Caco-2 (cell line): ENCODE measurements around the gene PTPRN2. TPM values are rescaled to one million over a fixed set of nuclear protein-coding genes. Genes with fewer than 3 reads are reported as not detected.

Experiments
- BruUV-seq: library from RNA; stranded (reverse); fragments of 400-500 nt; replicated peaks from 2 replicates; lab custom pipeline; 2021; lab: Mats Ljungman, UMichigan
- CTCF ChIA-PET: fragments of 300-600 bp; sonication (Branson Sonifier 250); formaldehyde crosslinking; loops from one replicate; lab custom pipeline; 2022; ENCODE audit warnings: antibody characterized with exemption; lab: Charles Lee
- POLR2A ChIA-PET: fragments of 300-600 bp; sonication (Branson Sonifier 250); formaldehyde crosslinking; loops from one replicate; lab custom pipeline; 2022; ENCODE audit warnings: antibody characterized with exemption; lab: Charles Lee
- DNase-seq, 2 experiments: peaks; one replicate each; pipeline versions ENCODE4 v3.0.0 to v3.0.0-alpha.2; 2020 to 2022
- H3K27me3 ChIP-seq: replicated peaks from 2 replicates; pipeline ENCODE4 v1.6.0; 2011; ENCODE audit warnings: low read length; ENCODE audit not compliant: control insufficient read depth, insufficient read depth
- H3K36me3 ChIP-seq: 2 replicates; pipeline ENCODE4 v1.5.1; 2011; ENCODE audit warnings: low read length; ENCODE audit not compliant: control insufficient read depth, insufficient read depth
- H3K4me1 ChIP-seq: fragments of 250-450 bp; sonication (Bioruptor Pico); 2 replicates; pipeline ENCODE4 v1.5.1; 2020; ENCODE audit warnings: mild to moderate bottlenecking
- H3K4me3 ChIP-seq: 2 replicates; pipeline ENCODE4 v1.5.1; 2011; ENCODE audit warnings: low read depth, mild to moderate bottlenecking, control low read depth, low read length
- H3K9me3 ChIP-seq: fragments of 250-450 bp; sonication (Bioruptor Pico); 2 replicates; pipeline ENCODE4 v1.5.1; 2020; ENCODE audit warnings: mild to moderate bottlenecking, moderate library complexity
- H3K27ac Mint-ChIP-seq: one replicate; pipeline ENCODE4 v1.8.0; 2022; ENCODE audit warnings: mixed read lengths; ENCODE audit not compliant: unreplicated experiment
- H3K27me3 Mint-ChIP-seq: one replicate; pipeline ENCODE4 v1.8.0; 2022; ENCODE audit warnings: mixed read lengths; ENCODE audit not compliant: insufficient read depth, unreplicated experiment
- H3K36me3 Mint-ChIP-seq: one replicate; pipeline ENCODE4 v1.8.0; 2022; ENCODE audit warnings: mild to moderate bottlenecking, mixed read lengths; ENCODE audit not compliant: insufficient read depth, unreplicated experiment
- H3K4me1 Mint-ChIP-seq: one replicate; pipeline ENCODE4 v1.8.0; 2022; ENCODE audit warnings: low read depth, mixed read lengths; ENCODE audit not compliant: unreplicated experiment
- H3K4me3 Mint-ChIP-seq: one replicate; pipeline ENCODE4 v1.8.0; 2022; ENCODE audit warnings: mild to moderate bottlenecking, moderate library complexity, mixed read lengths; ENCODE audit not compliant: unreplicated experiment
- H3K9me3 Mint-ChIP-seq: one replicate; pipeline ENCODE4 v1.8.0; 2022; ENCODE audit warnings: mixed read lengths; ENCODE audit not compliant: unreplicated experiment
- intact Hi-C: fragments of 100-400 bp; cut with micrococcal nuclease; formaldehyde crosslinking; loops from one replicate; pipeline ENCODE4 v1.10.0; 2022; ENCODE audit not compliant: unreplicated experiment
- total RNA-seq: library from RNA; stranded (reverse); gene quantifications from 2 replicates; pipeline ENCODE4 v1.2.3, GENCODE V29; 2022
- TF ChIP-seq, protein P1 (sequence below), 2 experiments: fragments of 200-600 bp in 1 of 2; IDR thresholded peaks; 1 replicate in 1 of 2; 2 replicates in 1 of 2; pipeline versions ENCODE4 v1.5.1 to v1.8.0; 2011 to 2022; ENCODE audit warnings: antibody characterized with exemption in 1 of 2, control low read depth in 1 of 2, inconsistent platforms in 1 of 2, low read depth in 1 of 2, low read length in 1 of 2, mild to moderate bottlenecking in 1 of 2, moderate library complexity in 1 of 2; ENCODE audit not compliant: insufficient read depth in 1 of 2, severe bottlenecking in 1 of 2, unreplicated experiment in 1 of 2

Gene PTPRN2
- total RNA-seq, 1 experiment from 2014 or later, result 1.4 TPM

DNA sequence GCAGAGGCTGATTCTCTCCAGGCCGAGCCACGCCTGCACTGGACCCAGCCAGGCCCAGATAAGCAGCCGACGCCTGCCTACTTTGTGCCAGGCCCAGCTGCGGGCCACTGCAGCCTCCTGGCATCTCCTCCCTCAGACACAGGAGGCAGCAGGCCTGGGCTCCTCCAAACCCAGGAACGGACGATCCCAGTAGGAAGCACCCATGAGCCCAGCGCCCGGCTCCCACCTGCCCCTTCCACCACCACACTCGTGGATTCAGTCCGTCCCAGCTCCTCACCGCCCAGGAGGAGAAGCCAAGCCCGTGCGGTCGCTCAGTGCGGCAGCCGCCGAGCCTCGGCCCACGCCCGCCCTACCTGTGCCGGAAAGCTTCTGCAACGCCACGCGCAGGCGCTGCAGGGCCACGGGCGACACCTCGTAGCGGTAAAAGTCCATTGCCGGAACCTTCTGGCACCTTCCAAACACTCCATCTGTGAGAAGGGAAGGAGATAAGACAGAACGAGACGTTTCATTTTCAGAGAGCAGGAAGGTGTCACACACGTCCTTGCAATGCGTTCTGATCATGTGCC lies 271.1 kb downstream of the PTPRN2 start:
- ChIA-PET POLR2A (no interaction called here), CTCF (no interaction called here)
- DNase-seq, result no peak
- Mint-ChIP-seq H3K36me3 (no peaks in the 10 kb centered on the region), H3K4me1 (no peaks in the 10 kb centered on the region), H3K27ac (no peak overlapping the region), H3K4me3 (no peak overlapping the region), H3K27me3 (no peaks in the 10 kb centered on the region), H3K9me3 (peaks cover 36% of the 10 kb centered on the region)
- BruUV-seq, result no TSS peak
- H3K4me3 ChIP-seq, result no peak overlapping the region
- no peaks in the 10 kb centered on the region for H3K4me1 ChIP-seq
- no peaks in the 10 kb centered on the region for H3K36me3 ChIP-seq
- intact Hi-C loops, result no loop called here
- TF ChIP-seq, protein P1, sequence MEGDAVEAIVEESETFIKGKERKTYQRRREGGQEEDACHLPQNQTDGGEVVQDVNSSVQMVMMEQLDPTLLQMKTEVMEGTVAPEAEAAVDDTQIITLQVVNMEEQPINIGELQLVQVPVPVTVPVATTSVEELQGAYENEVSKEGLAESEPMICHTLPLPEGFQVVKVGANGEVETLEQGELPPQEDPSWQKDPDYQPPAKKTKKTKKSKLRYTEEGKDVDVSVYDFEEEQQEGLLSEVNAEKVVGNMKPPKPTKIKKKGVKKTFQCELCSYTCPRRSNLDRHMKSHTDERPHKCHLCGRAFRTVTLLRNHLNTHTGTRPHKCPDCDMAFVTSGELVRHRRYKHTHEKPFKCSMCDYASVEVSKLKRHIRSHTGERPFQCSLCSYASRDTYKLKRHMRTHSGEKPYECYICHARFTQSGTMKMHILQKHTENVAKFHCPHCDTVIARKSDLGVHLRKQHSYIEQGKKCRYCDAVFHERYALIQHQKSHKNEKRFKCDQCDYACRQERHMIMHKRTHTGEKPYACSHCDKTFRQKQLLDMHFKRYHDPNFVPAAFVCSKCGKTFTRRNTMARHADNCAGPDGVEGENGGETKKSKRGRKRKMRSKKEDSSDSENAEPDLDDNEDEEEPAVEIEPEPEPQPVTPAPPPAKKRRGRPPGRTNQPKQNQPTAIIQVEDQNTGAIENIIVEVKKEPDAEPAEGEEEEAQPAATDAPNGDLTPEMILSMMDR (IDR thresholded peaks at IDR 0.05; ENCODE audit: insufficient read depth in 1 of 2, low read depth in 1 of 2, low read length in 1 of 2, severe bottlenecking in 1 of 2, unreplicated experiment in 1 of 2), result no peak
- H3K9me3 ChIP-seq, result peaks cover 14% of the 10 kb centered on the region
- no peaks in the 10 kb centered on the region for H3K27me3 ChIP-seq

DNA sequence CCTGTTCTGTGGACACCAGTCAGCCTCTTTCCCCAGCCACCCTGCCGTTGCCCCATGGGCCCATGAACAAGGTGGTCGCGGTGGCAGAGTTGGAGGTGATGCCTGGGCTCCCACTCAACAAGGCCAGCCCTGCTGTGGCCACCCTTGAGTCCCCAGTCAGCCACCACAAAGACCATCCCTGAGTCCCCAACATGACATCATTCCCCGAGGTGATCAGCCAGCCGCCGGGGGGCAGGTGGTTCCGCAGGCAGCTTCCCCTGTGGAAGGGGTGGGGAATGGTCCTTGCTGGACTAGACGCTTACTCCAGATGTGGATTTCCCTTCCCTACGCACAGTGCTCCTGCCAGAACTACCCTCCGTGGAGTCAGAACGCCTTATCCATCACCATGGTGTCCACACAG lies 271.7 kb downstream of the PTPRN2 start:
- H3K27me3 Mint-ChIP-seq, result no peaks in the 10 kb centered on the region
- H3K9me3 ChIP-seq, result peaks cover 14% of the 10 kb centered on the region
- peaks cover 36% of the 10 kb centered on the region for H3K9me3 Mint-ChIP-seq
- no peak for DNase-seq
- intact Hi-C loops, result no loop called here
- H3K4me3 ChIP-seq, result no peak overlapping the region
- no peaks in the 10 kb centered on the region for H3K36me3 ChIP-seq
- TF ChIP-seq, protein P1 (IDR thresholded peaks at IDR 0.05; ENCODE audit: insufficient read depth in 1 of 2, low read depth in 1 of 2, low read length in 1 of 2, severe bottlenecking in 1 of 2, unreplicated experiment in 1 of 2), result no peak
- ChIA-PET CTCF (no interaction called here), POLR2A (no interaction called here)
- no peaks in the 10 kb centered on the region for H3K4me1 ChIP-seq
- no peaks in the 10 kb centered on the region for H3K4me1 Mint-ChIP-seq
- H3K4me3 Mint-ChIP-seq, result no peak overlapping the region
- H3K27ac Mint-ChIP-seq, result no peak overlapping the region
- H3K27me3 ChIP-seq, result no peaks in the 10 kb centered on the region
- no TSS peak for BruUV-seq
- no peaks in the 10 kb centered on the region for H3K36me3 Mint-ChIP-seq

DNA sequence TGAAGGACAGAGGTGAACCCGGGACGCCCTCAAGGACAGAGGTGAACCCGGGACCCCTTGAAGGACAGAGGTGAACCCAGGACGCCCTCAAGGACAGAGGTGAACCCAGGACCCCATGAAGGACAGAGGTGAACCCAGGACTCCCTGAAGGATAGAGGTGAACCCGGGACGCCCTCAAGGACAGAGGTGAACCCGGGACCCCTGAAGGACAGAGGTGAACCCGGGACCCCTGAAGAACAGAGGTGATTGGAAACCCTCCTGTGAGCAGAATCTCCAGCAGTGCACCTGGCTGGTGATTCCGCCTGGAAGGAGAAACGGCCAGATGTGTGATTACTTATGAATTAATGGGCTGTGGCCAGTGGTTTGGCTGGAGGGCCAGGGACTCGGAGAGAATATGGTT lies 272.3 kb downstream of the PTPRN2 start:
- H3K4me1 Mint-ChIP-seq, result no peaks in the 10 kb centered on the region
- ChIA-PET CTCF (no interaction called here), POLR2A (no interaction called here)
- H3K36me3 Mint-ChIP-seq, result no peaks in the 10 kb centered on the region
- H3K4me3 ChIP-seq, result no peak overlapping the region
- H3K27ac Mint-ChIP-seq, result no peak overlapping the region
- no TSS peak for BruUV-seq
- TF ChIP-seq, protein P1 (IDR thresholded peaks at IDR 0.05; ENCODE audit: insufficient read depth in 1 of 2, low read depth in 1 of 2, low read length in 1 of 2, severe bottlenecking in 1 of 2, unreplicated experiment in 1 of 2), result no peak
- no peaks in the 10 kb centered on the region for H3K27me3 ChIP-seq
- H3K36me3 ChIP-seq, result no peaks in the 10 kb centered on the region
- DNase-seq, result no peak
- H3K27me3 Mint-ChIP-seq, result no peaks in the 10 kb centered on the region
- H3K4me1 ChIP-seq, result no peaks in the 10 kb centered on the region
- no peak overlapping the region for H3K4me3 Mint-ChIP-seq
- peaks cover 34% of the 10 kb centered on the region for H3K9me3 Mint-ChIP-seq
- intact Hi-C loops, result no loop called here
- peaks cover 14% of the 10 kb centered on the region for H3K9me3 ChIP-seq
